DND-41 (cell line): ENCODE data around the gene PET100.

Experiments used
- CTCF ChIP-seq: IDR thresholded peaks from 2 replicates; pipeline ENCODE4 v1.5.1; 2012; ENCODE audit warnings: borderline replicate concordance, low read length, moderate library complexity, mild to moderate bottlenecking; ENCODE audit not compliant: poor library complexity, severe bottlenecking; ENCODE audit errors: extremely low read depth
- EZH2 ChIP-seq: IDR thresholded peaks from 3 replicates; pipeline ENCODE4 v1.6.1; 2012; ENCODE audit warnings: borderline replicate concordance, low read depth, mild to moderate bottlenecking, moderate library complexity, low read length, inconsistent platforms; ENCODE audit not compliant: severe bottlenecking

GRCh38 chr19:7645163-7645562 lies 15.6 kb downstream of the PET100 start:
- TF ChIP-seq EZH2 (no peak), CTCF (no peak)
